HG03520 (cell line): ENCODE results near the gene SLC24A3.

Experiments
- ATAC-seq: cut with Tn5 transposase; IDR thresholded peaks from one replicate; pipeline ENCODE4 v1.9.1; 2021; ENCODE audit warnings: mild to moderate bottlenecking, moderate library complexity; ENCODE audit not compliant: unreplicated experiment

The SLC24A3 gene

GRCh38 chr20:19336631-19337030 lies 124.2 kb downstream of the SLC24A3 start:
- ATAC-seq = no peak

- no peak for ATAC-seq
These were observed 125.9 kb downstream of the SLC24A3 start for GRCh38 chr20:19338380-19338779.

GRCh38 chr20:19338960-19339359 lies 126.5 kb downstream of the SLC24A3 start:
- no peak for ATAC-seq

DNA sequence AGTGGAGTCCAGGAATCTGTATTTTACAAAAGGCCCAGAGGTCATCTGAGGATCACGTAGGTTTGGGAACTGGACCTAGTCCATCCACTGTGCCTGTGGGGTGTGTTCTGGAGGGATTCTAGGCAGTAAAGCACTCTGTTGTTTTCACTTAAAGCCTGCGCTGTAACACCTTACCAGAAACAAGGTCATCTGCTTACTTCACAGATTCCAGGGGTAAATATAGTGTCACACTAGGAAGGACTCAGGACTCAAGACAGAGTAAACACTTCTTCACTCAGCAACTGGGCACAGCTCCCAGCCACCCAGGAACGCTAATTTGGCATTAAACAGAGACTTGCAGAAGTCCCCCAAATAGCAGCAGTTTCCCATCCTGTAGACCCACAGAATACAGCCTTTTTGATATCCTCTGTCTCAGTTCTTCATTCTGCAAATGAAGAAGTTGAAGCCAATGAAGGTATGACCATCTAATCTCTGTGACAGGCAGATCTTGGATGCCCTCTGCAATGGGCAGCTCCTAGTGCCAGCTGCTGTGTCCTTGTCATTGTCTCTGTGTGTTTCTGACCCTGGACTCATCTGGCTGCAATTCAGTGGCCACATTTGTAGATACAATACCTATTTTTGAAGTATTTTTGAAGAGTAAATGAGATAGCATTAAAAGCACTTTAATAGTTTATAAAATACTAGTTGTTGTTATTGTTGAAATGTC lies 129.1 kb downstream of the SLC24A3 start:
- no peak for ATAC-seq

- ATAC-seq = no peak
These were observed 131.9 kb downstream of the SLC24A3 start for GRCh38 chr20:19344341-19344740.

- peak; percentile 82 for ATAC-seq
These were observed 135.6 kb downstream of the SLC24A3 start for GRCh38 chr20:19347943-19348456.

DNA sequence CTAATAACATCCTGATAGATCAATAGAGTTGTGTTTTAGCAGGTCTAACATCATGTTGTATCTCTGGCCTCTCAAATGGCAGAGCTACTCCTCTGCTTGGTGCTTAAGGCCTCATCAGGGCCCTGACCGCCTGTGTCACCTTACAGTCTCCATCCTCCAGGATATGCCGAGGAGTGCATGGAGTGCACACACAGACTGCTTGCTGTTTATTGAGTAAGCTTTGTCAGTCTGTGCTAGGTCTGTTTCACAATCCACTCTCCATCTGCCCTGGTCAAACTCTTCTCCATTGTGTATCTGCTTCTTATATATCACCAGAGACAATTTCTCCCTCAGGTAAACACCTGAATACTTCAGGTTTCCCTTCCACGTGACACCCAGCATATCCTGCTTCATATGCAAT lies 136.1 kb downstream of the SLC24A3 start:
- ATAC-seq = no peak

GRCh38 chr20:19349879-19350278 lies 137.4 kb downstream of the SLC24A3 start:
- ATAC-seq = no peak

DNA sequence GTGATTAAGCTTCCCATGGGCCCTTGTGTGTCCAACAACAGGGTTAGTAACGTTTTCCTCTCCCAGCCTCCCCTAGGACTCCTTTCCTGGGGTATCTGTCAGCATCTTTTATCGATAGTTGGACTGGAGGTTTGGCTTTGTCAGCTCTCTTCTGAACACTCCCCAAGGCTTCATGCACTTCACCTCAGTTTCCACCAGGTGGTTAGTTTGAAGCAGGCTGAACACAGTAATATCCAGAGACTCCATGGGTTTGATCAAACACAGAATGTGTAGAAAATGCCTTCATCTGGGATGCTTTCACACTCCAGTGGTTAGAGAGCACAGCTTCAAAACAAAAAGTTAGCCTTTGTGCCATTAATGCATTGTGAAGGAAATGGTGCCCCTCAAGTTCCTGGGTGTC lies 139.1 kb downstream of the SLC24A3 start:
- no peak for ATAC-seq

- no peak for ATAC-seq
These were observed 142.5 kb downstream of the SLC24A3 start for GRCh38 chr20:19354950-19355349.

GRCh38 chr20:19361790-19362189 lies 149.3 kb downstream of the SLC24A3 start:
- ATAC-seq = no peak

DNA sequence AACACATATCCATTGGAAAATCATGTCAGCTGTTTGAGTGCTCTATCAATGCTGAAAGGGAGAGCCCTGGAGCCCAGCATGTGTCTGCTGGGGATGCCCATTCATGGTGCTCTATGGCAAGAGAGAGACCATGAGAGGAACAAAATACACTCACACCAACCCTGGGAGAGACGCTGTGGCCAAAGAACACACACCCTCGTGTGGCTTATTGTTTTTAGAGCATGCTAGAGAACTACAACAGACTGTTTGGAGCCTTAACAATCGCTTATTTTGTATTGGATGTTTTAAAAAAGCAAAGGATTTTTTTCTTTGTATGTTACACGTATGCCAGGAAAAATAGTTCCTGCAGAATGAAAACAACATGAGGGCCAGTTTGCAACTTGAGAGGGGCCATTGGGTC lies 151.0 kb downstream of the SLC24A3 start:
- no peak for ATAC-seq

GRCh38 chr20:19367591-19367990 lies 155.1 kb downstream of the SLC24A3 start:
- ATAC-seq = no peak

DNA sequence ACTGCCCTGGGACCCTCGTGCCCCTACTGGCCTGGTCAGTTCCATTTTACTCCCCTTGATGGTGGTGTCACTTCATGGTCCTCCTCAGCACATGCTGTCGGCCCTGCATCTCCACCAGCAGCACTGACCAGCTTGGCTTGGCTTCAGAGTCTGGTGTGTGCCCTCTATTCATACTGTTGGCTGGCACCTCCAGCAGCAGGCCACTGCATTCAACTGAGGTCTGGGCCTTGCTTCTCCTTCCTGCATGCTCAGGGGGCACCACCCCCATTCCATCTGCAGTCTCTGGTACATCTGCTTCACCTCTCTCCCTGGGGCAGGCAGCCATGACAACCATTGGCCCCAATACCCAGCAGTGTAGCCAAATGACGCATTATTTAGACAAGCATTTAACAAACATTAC lies 155.9 kb downstream of the SLC24A3 start:
- no peak for ATAC-seq

- no peak for ATAC-seq
These were observed 157.9 kb downstream of the SLC24A3 start for GRCh38 chr20:19370076-19371075.

GRCh38 chr20:19371112-19371511 lies 158.7 kb downstream of the SLC24A3 start:
- ATAC-seq = no peak

DNA sequence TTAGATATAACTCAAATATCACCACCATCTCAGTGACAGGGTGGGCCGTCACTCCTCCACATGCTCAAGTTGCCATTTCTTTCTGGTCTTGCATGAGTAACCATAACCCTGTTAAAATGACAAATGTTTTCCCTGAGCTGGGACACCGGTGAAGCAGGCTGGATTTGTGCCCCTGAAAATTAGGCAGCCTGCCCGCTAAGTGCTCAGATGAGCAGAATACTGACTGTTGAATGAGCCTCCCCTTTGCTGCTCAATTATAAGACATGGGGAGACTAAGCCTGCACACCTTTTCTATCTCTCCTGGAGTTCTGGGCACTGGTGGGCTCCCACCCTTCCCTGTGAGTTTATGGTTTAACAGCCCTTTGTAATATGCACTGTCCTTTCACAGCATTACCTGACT lies 161.8 kb downstream of the SLC24A3 start:
- ATAC-seq = no peak

DNA sequence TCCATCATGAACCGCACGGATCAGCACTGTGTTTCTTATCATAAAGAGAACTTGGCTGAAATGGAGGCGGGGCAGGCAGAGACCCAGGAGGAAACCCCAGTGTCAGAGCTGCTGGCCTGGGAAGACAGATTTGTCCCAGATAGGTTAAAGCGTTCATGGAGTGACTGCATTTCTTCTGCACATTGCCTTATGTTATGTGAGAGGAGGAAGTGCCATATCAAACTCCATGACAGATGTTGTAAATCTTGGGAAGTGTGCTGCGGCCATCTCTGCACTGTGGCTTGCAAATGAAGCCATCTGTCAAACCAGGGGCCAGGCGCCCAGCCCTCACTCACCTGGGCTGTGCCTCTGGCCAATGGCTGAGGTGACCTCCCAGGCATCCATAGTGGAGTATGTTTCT lies 163.0 kb downstream of the SLC24A3 start:
- no peak for ATAC-seq

DNA sequence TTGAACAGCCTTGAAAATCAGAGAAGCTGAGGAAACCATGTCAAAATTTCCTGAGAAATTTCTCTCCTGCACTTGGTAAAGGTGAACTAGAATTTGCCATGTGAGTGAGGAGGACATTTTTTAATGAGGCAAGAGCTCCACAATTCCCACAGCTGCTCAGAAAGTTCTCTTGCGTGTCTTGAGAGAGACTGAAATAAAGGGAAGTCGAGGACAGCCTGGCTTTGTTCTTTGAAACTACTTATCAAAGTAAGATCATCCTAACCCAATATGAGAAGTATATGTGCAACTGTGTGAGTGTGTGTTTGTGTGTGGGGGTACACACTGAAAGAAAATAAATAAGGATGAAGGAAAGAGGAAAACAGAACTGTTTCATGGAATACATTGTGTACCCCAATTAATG lies 163.4 kb downstream of the SLC24A3 start:
- ATAC-seq = no peak

DNA sequence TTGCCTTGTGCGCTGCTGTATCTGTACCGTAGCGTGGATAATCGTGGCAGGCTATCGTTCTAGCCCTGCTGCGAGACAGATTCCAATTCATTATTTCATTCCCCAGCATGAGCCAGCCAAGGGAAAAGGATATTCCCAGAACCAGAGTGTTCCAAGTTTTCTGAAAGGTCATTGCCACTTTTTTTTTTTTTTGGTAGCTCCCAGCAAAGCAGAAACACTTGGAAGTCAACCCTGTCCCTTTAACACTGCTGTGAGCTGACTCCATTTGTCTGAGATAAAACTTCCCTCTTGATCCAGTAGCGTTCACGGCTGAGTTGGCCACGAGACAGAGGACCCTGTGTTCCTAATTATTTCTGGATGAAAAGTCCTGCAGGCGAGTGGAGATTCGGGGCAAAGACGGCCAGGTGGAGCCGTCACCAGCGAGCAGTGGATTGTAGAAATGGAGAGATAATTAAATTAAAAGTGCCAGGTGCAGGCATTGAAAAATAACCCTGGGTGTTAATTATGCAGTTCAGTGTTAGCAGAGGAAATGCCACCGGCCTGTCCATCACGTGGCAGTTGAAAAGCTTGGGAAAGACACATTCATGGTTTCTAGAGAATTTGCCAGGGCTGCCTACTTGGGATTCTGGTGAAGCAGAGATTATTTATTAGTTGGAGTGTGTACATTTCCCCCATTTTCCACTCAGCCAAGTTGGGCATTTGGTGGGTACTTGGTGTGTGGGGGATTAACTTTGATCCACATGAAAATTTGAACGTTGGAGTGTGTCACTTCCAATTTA lies 164.2 kb downstream of the SLC24A3 start:
- no peak for ATAC-seq

DNA sequence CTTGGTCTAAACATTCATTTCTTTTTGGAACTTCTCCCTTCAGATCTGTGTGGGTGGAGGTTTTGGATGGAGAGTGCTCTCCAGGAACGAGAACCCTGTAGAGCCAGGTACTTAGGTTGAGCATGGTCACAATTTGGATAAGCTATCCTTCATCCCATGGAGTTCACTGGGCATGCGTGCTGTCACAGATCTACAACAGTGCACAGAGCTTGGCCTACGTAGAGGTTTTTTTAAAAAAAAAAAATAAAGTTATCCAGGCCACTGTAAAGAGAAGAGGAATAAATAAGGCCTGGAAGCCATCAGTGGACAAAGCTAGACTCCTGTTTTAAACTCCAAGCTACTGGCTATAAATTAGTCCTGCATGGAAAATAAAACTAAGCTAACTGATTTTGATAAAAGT lies 165.6 kb downstream of the SLC24A3 start:
- ATAC-seq = no peak
